CD4-positive, alpha-beta T cell treated with Interferon gamma for 1 hour (primary cell): ENCODE measurements around the gene JARID2.

ENCODE experiments used
- DNase-seq: peaks from one replicate; pipeline ENCODE4 v3.0.0-alpha.2; 2020

JARID2 gene

GRCh38 chr6:15427331-15428070 lies 181.6 kb downstream of the JARID2 start:
- no peak for DNase-seq

DNA sequence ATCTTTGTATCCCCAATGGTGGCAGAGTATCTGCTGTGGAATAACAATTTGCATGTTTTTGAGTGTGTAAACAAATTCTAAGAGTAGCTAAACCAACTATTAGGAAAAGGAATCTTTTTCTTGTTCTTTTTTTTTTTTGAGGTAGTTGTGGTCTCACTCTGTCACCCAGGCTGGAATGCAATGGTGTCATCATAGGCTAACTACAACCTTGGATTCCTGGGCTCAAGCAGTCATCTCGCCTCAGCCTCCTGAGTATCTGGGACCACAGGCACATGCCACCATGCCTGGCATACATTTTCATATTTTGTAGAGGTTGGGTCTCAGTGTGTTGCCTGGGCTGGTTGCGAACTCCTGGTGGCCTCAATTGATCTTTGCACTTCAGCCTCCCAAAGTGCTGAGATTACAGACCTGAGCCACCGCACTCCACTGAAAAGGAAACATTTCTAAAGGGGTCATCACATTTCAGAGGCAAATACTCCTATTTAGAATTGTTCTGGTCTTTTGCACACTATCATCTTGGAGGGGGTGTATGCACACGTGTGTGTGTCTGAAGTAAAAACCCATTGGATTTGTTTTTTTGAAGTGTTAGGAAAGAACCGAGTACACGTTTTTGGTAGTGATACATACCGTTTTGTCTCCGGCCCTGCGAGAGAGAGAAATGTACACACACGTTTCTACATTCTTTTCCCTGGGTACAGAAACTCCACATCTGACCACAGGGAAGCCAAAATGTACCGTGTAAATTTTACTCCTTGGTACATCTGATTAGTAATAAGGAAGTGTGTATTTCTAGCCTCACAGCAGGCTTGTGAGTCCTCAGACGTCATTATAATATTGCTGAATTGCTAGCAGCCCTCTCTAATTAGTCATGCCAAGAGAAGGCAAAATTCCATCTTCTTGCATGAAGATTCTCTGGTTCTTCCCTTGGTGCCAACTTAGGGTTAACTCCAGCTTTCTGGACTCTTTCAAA lies 183.6 kb downstream of the JARID2 start:
- no peak for DNase-seq

- DNase-seq, result no peak
Measured at GRCh38 chr6:15430186-15430585, 184.3 kb downstream of the JARID2 start.

DNA sequence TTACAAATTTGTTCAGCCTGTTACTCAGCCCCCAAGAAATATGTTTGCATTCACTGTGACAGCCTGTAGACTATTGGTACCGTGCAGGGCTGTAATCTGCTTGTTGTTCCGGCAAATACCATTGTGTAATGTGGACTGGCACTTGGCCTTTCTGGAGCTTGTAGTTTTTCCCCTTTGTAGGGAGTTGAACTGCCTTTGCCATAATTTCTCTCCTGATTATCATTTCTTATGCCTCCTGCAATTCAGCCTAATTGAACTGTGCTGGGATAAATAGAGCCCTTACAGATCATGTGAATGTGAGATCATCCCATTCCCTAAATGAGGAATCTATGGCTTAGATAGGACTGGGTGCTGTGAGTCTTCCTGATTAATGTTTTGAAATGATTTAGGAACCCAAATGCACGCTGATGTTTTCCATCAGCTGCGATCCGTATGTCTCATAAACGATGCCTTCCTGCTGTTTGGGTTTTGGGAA lies 185.1 kb downstream of the JARID2 start:
- DNase-seq, result no peak

- DNase-seq, result no peak
Measured at GRCh38 chr6:15431762-15432483, 186.1 kb downstream of the JARID2 start.

DNA sequence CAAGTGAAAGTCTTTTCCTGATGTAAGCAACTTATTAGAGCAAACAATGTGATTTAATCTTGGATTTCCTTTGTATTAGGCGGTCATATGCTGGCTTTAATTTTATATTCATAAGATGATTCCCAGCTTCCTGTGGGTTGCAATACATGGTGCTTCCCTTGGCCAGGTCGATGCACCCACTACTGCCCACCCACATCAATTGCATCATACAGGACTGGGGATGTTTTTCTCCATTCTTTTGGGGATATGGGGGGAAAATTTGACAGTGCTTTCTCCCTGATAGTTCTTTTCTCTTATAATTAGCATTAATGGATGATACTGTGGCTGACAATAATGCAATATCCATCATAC lies 187.6 kb downstream of the JARID2 start:
- no peak for DNase-seq

- no peak for DNase-seq
Measured at GRCh38 chr6:15434263-15434662, 188.4 kb downstream of the JARID2 start.

GRCh38 chr6:15434823-15435380 lies 189.0 kb downstream of the JARID2 start:
- DNase-seq, result no peak

- DNase-seq, result no peak
Measured at GRCh38 chr6:15435468-15435867, 189.6 kb downstream of the JARID2 start.

DNA sequence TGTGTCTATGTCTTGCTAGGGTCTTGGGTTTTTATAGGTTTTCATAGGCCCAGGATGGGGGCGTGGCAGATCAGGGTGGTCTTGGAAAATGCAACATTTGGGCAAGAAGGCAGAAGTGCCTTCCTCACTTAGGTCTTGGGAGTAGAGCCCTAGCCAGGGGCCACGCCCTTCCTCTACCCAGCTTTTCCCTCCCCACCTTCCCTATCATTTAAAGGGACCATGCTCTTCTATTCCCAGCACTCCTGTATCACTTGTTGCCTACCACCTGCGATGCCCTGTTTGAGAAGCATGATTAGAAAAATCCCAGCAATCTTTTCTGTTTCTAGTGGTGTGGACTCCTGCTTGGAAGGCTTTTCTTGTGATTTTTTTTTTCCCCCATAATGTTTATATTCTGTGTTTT lies 190.6 kb downstream of the JARID2 start:
- no peak for DNase-seq

DNA sequence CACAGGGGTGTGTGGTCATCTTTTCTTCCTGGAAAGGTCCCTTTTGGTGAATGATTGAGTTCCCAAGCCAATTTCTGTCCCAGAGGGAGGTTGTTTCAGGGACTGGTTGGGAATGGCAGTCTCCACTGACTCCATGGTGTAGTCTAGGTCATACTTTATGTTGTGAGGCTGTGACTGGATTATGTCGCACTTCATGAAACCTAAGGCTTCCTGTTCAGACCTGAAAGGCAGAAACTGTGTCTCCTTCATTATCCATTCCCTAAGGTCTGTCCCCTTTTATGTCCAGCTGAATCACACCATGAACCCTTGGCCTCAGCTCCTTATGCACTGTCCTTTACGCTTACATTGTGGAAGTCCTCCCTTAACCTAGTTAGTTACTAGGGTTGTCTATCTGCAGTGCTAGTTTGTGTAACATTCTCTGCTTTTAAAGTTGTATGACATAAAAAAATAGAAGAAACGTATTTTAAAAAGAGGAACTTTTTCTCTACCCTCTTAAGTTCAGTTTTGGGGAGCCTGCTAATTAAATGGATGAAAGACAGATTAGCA lies 191.3 kb downstream of the JARID2 start:
- DNase-seq, result no peak

DNA sequence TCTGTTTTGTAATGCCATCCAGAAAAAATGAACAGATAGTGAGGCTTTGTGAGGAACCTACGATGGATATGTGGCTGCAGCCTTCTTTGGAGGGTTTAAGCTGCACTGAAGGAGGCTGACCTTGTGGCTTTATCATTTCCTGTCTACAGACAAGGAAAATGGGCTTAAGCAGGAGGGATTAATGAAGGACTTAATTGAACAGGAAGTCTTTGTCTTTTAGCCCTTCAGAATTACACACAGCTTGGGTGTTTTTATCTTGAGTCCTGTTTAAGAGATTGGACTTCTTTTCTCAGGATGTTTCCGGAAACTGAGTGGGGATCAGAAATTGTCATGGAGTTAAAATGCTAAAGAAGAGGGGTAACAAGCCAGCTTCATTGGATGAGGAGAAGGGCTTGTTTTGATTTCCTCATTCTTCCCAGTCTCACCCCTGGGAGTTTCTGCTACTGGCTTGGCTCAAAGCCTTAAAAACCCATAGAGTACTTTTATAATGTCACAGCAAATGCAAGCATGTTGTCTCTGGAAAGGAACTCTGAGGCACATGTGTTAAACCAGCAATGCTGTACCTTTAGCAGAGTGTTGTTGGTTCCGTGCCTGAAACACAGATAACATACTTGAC lies 193.6 kb downstream of the JARID2 start:
- DNase-seq, result no peak

DNA sequence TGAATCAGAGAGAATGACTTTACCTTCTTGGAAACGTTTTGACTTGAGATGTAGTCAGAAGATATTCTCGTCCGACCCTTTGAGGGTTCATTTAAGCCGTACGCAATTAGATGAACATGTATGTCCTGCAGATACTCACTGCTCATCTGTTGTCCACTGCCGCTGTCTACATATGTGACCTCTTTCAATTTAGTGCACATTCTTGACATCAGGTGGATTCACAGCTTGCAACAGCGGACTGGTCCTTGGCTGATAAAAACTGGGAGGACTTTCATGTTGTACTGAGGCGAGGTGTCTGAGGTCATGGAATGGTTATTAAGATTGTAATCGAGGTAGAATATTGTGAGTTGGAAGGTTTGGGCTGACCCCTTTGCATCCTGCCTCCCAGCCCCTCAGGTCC lies 194.2 kb downstream of the JARID2 start:
- DNase-seq, result no peak

GRCh38 chr6:15441215-15441868 lies 195.5 kb downstream of the JARID2 start:
- peak; percentile 32 for DNase-seq

DNA sequence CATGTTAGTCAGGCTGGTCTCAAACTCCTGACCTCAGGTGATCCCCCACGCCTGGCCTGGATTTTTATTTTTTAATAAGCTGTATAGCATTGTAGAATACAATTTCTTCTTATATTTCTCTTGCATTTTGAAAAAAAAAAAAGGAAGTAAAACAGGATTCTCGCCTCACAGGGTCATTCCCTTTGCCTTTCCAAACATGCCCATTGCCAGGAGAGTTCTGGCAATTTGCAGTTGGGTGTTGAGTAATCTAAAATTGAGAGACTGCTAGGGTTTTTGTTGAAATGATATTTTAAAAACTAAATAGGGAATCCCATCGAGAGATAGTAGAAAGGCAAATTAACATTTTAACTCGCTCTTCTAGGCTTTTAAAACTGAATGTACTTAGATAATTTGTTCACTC lies 196.1 kb downstream of the JARID2 start:
- DNase-seq, result no peak

GRCh38 chr6:15442467-15442866 lies 196.6 kb downstream of the JARID2 start:
- no peak for DNase-seq

DNA sequence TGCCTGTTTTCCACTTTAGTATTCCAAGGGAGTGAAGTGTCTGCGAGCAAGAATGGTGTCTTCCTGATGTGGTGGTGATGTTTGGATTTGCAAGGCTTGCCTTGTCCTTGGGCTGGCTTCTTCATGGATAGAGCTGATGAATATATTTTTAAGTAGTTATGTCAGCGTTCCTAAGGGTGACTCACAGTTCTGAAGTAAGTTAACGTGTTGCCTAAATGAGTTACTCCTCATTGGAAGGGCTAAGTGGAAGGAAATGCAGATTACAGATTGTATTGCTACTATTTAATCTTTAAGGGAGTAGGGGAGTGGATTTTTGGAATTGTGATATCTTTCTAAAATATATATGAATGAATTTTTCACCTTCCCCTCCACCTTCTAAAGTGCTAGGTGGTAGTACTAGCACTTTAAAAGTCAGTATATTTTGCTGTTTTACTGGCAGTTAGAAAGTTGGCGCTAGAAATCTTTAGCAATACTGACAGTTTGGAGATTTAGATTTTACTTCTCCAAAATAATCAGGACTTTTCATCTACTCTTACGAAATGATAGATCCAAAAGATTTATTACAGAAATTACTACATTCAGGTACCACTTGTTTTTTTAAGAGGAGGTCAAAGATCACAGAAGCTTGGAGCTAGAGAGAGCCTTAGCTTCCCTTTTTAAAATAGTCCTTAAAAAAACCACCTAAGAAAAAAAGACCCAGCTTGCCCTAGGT lies 197.4 kb downstream of the JARID2 start:
- DNase-seq, result no peak

GRCh38 chr6:15444081-15444731 lies 198.3 kb downstream of the JARID2 start:
- no peak for DNase-seq

DNA sequence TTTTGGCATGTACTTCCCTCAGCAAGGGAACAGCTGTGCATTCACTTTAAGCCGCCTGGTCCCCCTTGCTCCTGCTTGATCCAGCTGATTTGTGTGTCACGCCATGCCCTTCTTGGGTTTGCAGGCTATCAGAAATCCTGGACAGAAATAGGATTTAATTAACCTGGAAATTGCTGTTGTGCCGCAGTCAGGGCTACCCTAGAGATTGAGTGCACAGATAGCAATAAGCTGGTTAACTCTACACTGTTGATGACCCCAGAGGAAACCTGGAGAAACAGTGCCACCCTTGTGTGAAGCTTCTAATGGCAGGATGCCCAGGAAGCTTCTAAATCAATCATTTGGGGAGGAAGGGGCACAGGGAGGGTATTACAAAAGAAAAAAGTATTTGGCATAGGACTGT lies 199.0 kb downstream of the JARID2 start:
- no peak for DNase-seq

DNA sequence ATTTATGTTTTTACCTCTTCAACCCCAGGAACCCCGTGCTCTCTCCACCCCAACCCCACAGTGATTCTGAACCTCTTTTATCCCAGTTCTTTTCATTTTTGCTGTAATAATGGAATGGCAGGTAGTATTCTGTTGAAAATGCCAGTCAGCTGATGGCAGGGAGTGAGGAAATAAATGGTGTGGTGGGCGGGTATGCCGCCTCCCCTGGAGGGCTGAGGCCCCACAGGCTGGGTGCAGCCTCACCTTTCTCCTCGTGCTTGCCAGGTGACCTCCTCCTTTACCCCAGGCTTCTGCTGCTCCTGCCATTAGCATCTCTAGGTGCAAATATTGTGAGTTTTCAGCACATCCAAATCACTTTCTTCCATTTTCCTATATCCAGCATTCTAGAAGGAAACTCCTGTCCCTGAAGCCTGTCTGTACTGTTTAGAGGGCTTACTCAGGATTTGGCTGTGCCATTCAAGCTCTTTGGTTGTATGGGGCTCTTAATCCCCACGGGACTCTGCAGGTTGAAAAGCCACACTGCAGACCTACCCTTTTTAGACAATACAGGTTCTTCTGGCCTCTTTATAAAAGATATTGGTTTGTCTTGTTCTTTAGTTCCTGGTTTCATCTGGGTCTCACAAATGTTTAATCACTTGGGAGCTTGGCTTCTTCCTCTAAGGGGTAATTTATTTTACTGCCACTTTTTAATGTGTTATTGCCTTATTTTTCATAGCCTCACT lies 201.8 kb downstream of the JARID2 start:
- no peak for DNase-seq
